Vagina (tissue), 2 donors: ENCODE results near the gene SIGLEC9. TPM values are rescaled to one million over a fixed set of nuclear protein-coding genes. Genes with fewer than 3 reads are reported as not detected.

ENCODE experiments used
- DNase-seq, 2 donors: peaks; one replicate each; pipeline ENCODE4 v3.0.0-alpha.2; 2017; ENCODE audit errors: extremely low spot score in 2 of 2
- H3K27ac ChIP-seq: fragments of 200-600 bp; sonication (generic); one replicate; pipeline ENCODE4 v1.5.1; 2019
- H3K27me3 ChIP-seq: fragments of 200-600 bp; sonication (generic); one replicate; pipeline ENCODE4 v1.5.1; 2019
- H3K36me3 ChIP-seq, 2 donors: fragments of 200-600 bp; sonication (generic); one replicate each; pipeline ENCODE4 v1.5.1; 2017 to 2019
- H3K4me1 ChIP-seq: fragments of 200-600 bp; sonication (generic); one replicate; pipeline ENCODE4 v1.5.1; 2019
- H3K4me3 ChIP-seq, 2 donors: fragments of 200-600 bp; sonication (generic); 1 replicate in 1 of 2; 2 replicates in 1 of 2; pipeline ENCODE4 v1.5.1; 2016 to 2019
- H3K9me3 ChIP-seq: fragments of 200-600 bp; sonication (generic); one replicate; pipeline ENCODE4 v1.5.1; 2019
- CTCF ChIP-seq, 3 experiments: fragments of 450-650 bp in 2 of 3; fragments of 200-600 bp in 1 of 3; sonication (generic) in 1 of 3; IDR thresholded peaks; one replicate each; pipeline ENCODE4 v1.5.1; 2017 to 2019; ENCODE audit warnings: antibody characterized with exemption in 3 of 3, mild to moderate bottlenecking in 2 of 3, moderate library complexity in 2 of 3
- POLR2A ChIP-seq, 2 donors: fragments of 450-650 bp; IDR thresholded peaks; one replicate each; pipeline ENCODE4 v1.6.1; 2017; ENCODE audit warnings: antibody characterized with exemption in 2 of 2, mild to moderate bottlenecking in 2 of 2, moderate library complexity in 2 of 2
- POLR2AphosphoS5 ChIP-seq, 2 donors: sonication (generic); formaldehyde crosslinking; IDR thresholded peaks; one replicate each; pipeline ENCODE4 v1.9.0; 2017; ENCODE audit warnings: antibody characterized with exemption in 2 of 2, mild to moderate bottlenecking in 2 of 2, low read depth in 1 of 2; ENCODE audit not compliant: insufficient read depth in 1 of 2
- intact Hi-C: fragments of 100-400 bp; cut with DNase I; formaldehyde crosslinking; loops from one replicate; pipeline ENCODE4 v1.15.1; 2023
- total RNA-seq: library from RNA; depleted of rRNA; stranded (reverse); fragments of >200 nt; gene quantifications from one replicate; pipeline ENCODE4 v1.2.3, GENCODE V29; 2016

Gene SIGLEC9
- 5.9 TPM for total RNA-seq

GRCh38 chr19:51124729-51125128, at the start of gene SIGLEC9:
Gene SIGLEC9, plus strand, starts transcription at chr19:51124906. Its CDS starts 69 bp downstream, at chr19:51124975.
- no peaks in the 10 kb centered on the region for H3K27me3 ChIP-seq

GRCh38 chr19:51075998-51076397, 48.7 kb upstream of the SIGLEC9 start:
- H3K36me3 ChIP-seq: no peaks in the 10 kb centered on the region
- H3K4me1 ChIP-seq: no peaks in the 10 kb centered on the region
- intact Hi-C loops: no loop called here
- H3K9me3 ChIP-seq: no peaks in the 10 kb centered on the region
- no peak overlapping the region for H3K27ac ChIP-seq
- no peak for DNase-seq
- TF ChIP-seq CTCF (IDR thresholded peaks at IDR 0.05): no peak
- peak in 1 of 2 donors; percentile 58 for TF ChIP-seq POLR2AphosphoS5 (IDR thresholded peaks at IDR 0.05; ENCODE audit: insufficient read depth in 1 of 2, low read depth in 1 of 2)
- no peak overlapping the region for H3K4me3 ChIP-seq
- no peaks in the 10 kb centered on the region for H3K27me3 ChIP-seq

More at GRCh38 chr19:51124729-51125128, at the start of gene SIGLEC9:
- no peaks in the 10 kb centered on the region for H3K36me3 ChIP-seq
- H3K9me3 ChIP-seq: no peaks in the 10 kb centered on the region
- no peak within 1 kb of the TSS for H3K4me3 ChIP-seq
- H3K27ac ChIP-seq: no peak within 1 kb of the TSS
- TF ChIP-seq POLR2AphosphoS5 (IDR thresholded peaks at IDR 0.05; ENCODE audit: insufficient read depth in 1 of 2, low read depth in 1 of 2): no peak
- no peaks in the 10 kb centered on the region for H3K4me1 ChIP-seq
- DNase-seq: no peak
- intact Hi-C loops: no loop called here

GRCh38 chr19:51076631-51077213, 48.0 kb upstream of the SIGLEC9 start:
- Histone ChIP-seq H3K27ac (no peak overlapping the region), H3K4me3 (no peak overlapping the region), H3K27me3 (no peaks in the 10 kb centered on the region), H3K36me3 (no peaks in the 10 kb centered on the region), H3K9me3 (no peaks in the 10 kb centered on the region), H3K4me1 (no peaks in the 10 kb centered on the region)
- no peak for DNase-seq
- TF ChIP-seq POLR2AphosphoS5 (IDR thresholded peaks at IDR 0.05; ENCODE audit: insufficient read depth in 1 of 2, low read depth in 1 of 2): no peak
- TF ChIP-seq POLR2A (IDR thresholded peaks at IDR 0.05): no peak
- TF ChIP-seq CTCF (IDR thresholded peaks at IDR 0.05): no peak
- intact Hi-C loops: no loop called here

GRCh38 chr19:51078104-51078503, 46.6 kb upstream of the SIGLEC9 start:
- TF ChIP-seq CTCF (IDR thresholded peaks at IDR 0.05) (no peak), POLR2A (IDR thresholded peaks at IDR 0.05) (no peak), POLR2AphosphoS5 (IDR thresholded peaks at IDR 0.05; ENCODE audit: insufficient read depth in 1 of 2, low read depth in 1 of 2) (no peak)
- Histone ChIP-seq H3K4me1 (no peaks in the 10 kb centered on the region), H3K36me3 (no peaks in the 10 kb centered on the region), H3K4me3 (no peak overlapping the region), H3K9me3 (no peaks in the 10 kb centered on the region), H3K27ac (no peak overlapping the region), H3K27me3 (no peaks in the 10 kb centered on the region)
- DNase-seq: no peak
- intact Hi-C loops: no loop called here

- Histone ChIP-seq H3K36me3 (no peaks in the 10 kb centered on the region), H3K9me3 (no peaks in the 10 kb centered on the region), H3K4me3 (no peak overlapping the region), H3K27ac (no peak overlapping the region), H3K4me1 (no peaks in the 10 kb centered on the region), H3K27me3 (no peaks in the 10 kb centered on the region)
- no peak for DNase-seq
- TF ChIP-seq POLR2AphosphoS5 (IDR thresholded peaks at IDR 0.05; ENCODE audit: insufficient read depth in 1 of 2, low read depth in 1 of 2) (no peak), POLR2A (IDR thresholded peaks at IDR 0.05) (no peak), CTCF (IDR thresholded peaks at IDR 0.05) (no peak)
- intact Hi-C loops: no loop called here
Measured at GRCh38 chr19:51078731-51079130, 46.0 kb upstream of the SIGLEC9 start.
